Measurements from ENCODE around the gene PWWP2B.

Gene PWWP2B

GRCh38 chr10:132465889-132466519 is 69.0 kb downstream of the PWWP2B start:
- DNase-seq (ENCODE audit: low spot score), result no peak

GRCh38 chr10:132466520-132467463 is 69.8 kb downstream of the PWWP2B start:
- TF ChIP-seq CTCF (IDR thresholded peaks at IDR 0.05; ENCODE audit: extremely low read depth, insufficient read depth, missing control alignments), result no peak
- DNase-seq (ENCODE audit: low spot score), result no peak
- in situ Hi-C loops (cut with MboI; ENCODE audit: low pct_unique_long_range_greater_than_20kb, low sequenced_read_pairs, unreplicated experiment), result no loop called here

More at GRCh38 chr10:132465889-132466519, 69.0 kb downstream of the PWWP2B start:
- in situ Hi-C loops (cut with MboI; ENCODE audit: low pct_unique_long_range_greater_than_20kb, low sequenced_read_pairs, unreplicated experiment), result no loop called here
- no peak for TF ChIP-seq CTCF (IDR thresholded peaks at IDR 0.05; ENCODE audit: extremely low read depth, insufficient read depth, missing control alignments)

Measured in GM13977 (cell line).